ENCODE results near the gene RAD51B. TPM values are rescaled to one million over a fixed set of nuclear protein-coding genes. Genes with fewer than 3 reads are reported as not detected.

RAD51B gene
- total RNA-seq, 6 experiments from 2014 or later = 2.7 to 5.8 (median 4.3) TPM

GRCh38 chr14:68573126-68573525, 753.5 kb downstream of the RAD51B start:
- H3K27me3 ChIP-seq = no peaks in the 10 kb centered on the region
- TF ChIP-seq CTCF (IDR thresholded peaks at IDR 0.05) (no peak), POLR2A (IDR thresholded peaks at IDR 0.05) (no peak)
- peaks cover 0 to 51% (median 16%) of the 10 kb centered on the region in 4 donors for H3K4me1 ChIP-seq
- no peaks in the 10 kb centered on the region for H3K9me3 ChIP-seq
- no peaks in the 10 kb centered on the region for H3K36me3 ChIP-seq
- no peak for ATAC-seq
- H3K4me3 ChIP-seq = no peak overlapping the region
- intact Hi-C loops (cut with DNase I) = no loop called here
- WGBS (ENCODE audit: insufficient coverage, low coverage, low lambda C conversion rate, missing lambda C conversion rate) = 100% methylated on average over 3 of the region's 6 CpGs
- no peak overlapping the region for H3K27ac ChIP-seq
- no peak for DNase-seq

- Histone ChIP-seq H3K4me3 (no peak overlapping the region), H3K36me3 (no peaks in the 10 kb centered on the region), H3K27ac (no peak overlapping the region), H3K9me3 (no peaks in the 10 kb centered on the region), H3K27me3 (no peaks in the 10 kb centered on the region), H3K4me1 (peaks cover 0 to 47% (median 16%) of the 10 kb centered on the region in 4 donors)
- TF ChIP-seq CTCF (IDR thresholded peaks at IDR 0.05) (no peak), POLR2A (IDR thresholded peaks at IDR 0.05) (no peak)
- DNase-seq (no peak), ATAC-seq (no peak)
- intact Hi-C loops (cut with DNase I) = no loop called here
- WGBS (ENCODE audit: insufficient coverage, low coverage, low lambda C conversion rate, missing lambda C conversion rate) = no CpG with 5 or more reads among the region's 2 CpGs
Observed at GRCh38 chr14:68573722-68574121, 754.1 kb downstream of the RAD51B start.

- TF ChIP-seq CTCF (IDR thresholded peaks at IDR 0.05) = no peak
- no peak for TF ChIP-seq POLR2A (IDR thresholded peaks at IDR 0.05)
- intact Hi-C loops (cut with DNase I) = no loop called here
- Histone ChIP-seq H3K27ac (no peak overlapping the region), H3K36me3 (no peaks in the 10 kb centered on the region), H3K9me3 (no peaks in the 10 kb centered on the region), H3K4me3 (no peak overlapping the region), H3K27me3 (no peaks in the 10 kb centered on the region), H3K4me1 (peaks cover 0 to 39% (median 13%) of the 10 kb centered on the region in 4 donors)
- WGBS (ENCODE audit: insufficient coverage, low coverage, low lambda C conversion rate, missing lambda C conversion rate) = 90% methylated on average over 3 of the region's 3 CpGs
- no peak for DNase-seq
- ATAC-seq = no peak
Observed at GRCh38 chr14:68574461-68574860, 754.9 kb downstream of the RAD51B start.

- no peaks in the 10 kb centered on the region for H3K36me3 ChIP-seq
- no peaks in the 10 kb centered on the region for H3K9me3 ChIP-seq
- TF ChIP-seq CTCF (IDR thresholded peaks at IDR 0.05) = no peak
- TF ChIP-seq POLR2A (IDR thresholded peaks at IDR 0.05) = no peak
- 82% methylated on average over 2 of the region's 3 CpGs for WGBS (ENCODE audit: insufficient coverage, low coverage, low lambda C conversion rate, missing lambda C conversion rate)
- intact Hi-C loops (cut with DNase I) = no loop called here
- no peak overlapping the region for H3K27ac ChIP-seq
- DNase-seq (no peak), ATAC-seq (no peak)
- H3K4me3 ChIP-seq = no peak overlapping the region
- peaks cover 0 to 35% (median 11%) of the 10 kb centered on the region in 4 donors for H3K4me1 ChIP-seq
- H3K27me3 ChIP-seq = no peaks in the 10 kb centered on the region
Observed at GRCh38 chr14:68574906-68575305, 755.3 kb downstream of the RAD51B start.

- Histone ChIP-seq H3K36me3 (no peaks in the 10 kb centered on the region), H3K4me1 (peaks cover 0 to 30% (median 8%) of the 10 kb centered on the region in 4 donors), H3K4me3 (no peak overlapping the region), H3K27ac (no peak overlapping the region), H3K9me3 (no peaks in the 10 kb centered on the region), H3K27me3 (no peaks in the 10 kb centered on the region)
- DNase-seq (no peak), ATAC-seq (no peak)
- intact Hi-C loops (cut with DNase I) = no loop called here
- TF ChIP-seq POLR2A (IDR thresholded peaks at IDR 0.05) = no peak
- no peak for TF ChIP-seq CTCF (IDR thresholded peaks at IDR 0.05)
- WGBS (ENCODE audit: insufficient coverage, low coverage, low lambda C conversion rate, missing lambda C conversion rate) = 64% methylated on average over 4 of the region's 4 CpGs
Observed at GRCh38 chr14:68575426-68575825, 755.8 kb downstream of the RAD51B start.
